NT2/D1 (cell line): ENCODE measurements around the gene CD48.

Source experiments
- SUZ12 ChIP-seq: IDR thresholded peaks from 2 replicates; pipeline ENCODE4 v1.6.1; 2011; ENCODE audit not compliant: insufficient read length, insufficient read depth; ENCODE audit errors: extremely low read depth
- YY1 ChIP-seq: IDR thresholded peaks from 2 replicates; pipeline ENCODE4 v1.6.1; 2011; ENCODE audit not compliant: insufficient read length, insufficient read depth
- ZNF274 ChIP-seq: IDR thresholded peaks from 2 replicates; pipeline ENCODE4 v1.6.1; 2011; ENCODE audit warnings: mild to moderate bottlenecking, low read depth, low read length

DNA sequence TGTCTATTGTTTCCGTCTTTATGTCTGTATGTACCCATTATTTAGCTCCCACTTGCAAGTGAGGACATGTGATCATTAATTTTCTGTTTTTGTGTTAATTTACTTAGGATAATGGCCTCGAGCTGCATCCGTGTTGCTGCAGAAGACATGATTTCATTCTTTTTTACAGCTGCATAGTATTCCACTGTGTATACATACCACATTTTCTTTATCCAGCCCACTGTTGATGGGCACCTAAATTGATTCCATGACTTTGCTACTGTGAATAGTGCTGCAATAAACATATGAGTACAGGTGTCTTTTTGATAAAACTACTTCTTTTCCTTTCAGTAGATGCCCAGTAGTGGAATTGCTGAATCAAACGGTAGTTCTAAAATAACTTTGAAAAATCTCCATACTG lies 52.1 kb downstream of the CD48 start:
- TF ChIP-seq SUZ12, result no peak
- no peak for TF ChIP-seq YY1
- no peak for TF ChIP-seq ZNF274
